Upper lobe of left lung (tissue), 4 donors: Measurements from ENCODE around the gene TLR4.

Experiments used
- EP300 ChIP-seq, 4 donors: sonication (generic); formaldehyde crosslinking; IDR thresholded peaks; one replicate each; pipeline ENCODE4 v1.5.1; 2017; ENCODE audit warnings: antibody characterized with exemption in 4 of 4, control low read depth in 2 of 4
- POLR2AphosphoS5 ChIP-seq, 2 donors: sonication (generic); formaldehyde crosslinking; IDR thresholded peaks; one replicate each; pipeline ENCODE4 v1.5.1; 2017; ENCODE audit warnings: antibody characterized with exemption in 2 of 2
- TF ChIP-seq, protein P1 (sequence below), 6 experiments: fragments of 450-650 bp in 4 of 6; fragments of 200-600 bp in 2 of 6; sonication (generic) in 2 of 6; IDR thresholded peaks; one replicate each; pipeline ENCODE4 v1.5.1; 2016 to 2019; ENCODE audit warnings: antibody characterized with exemption in 6 of 6

DNA sequence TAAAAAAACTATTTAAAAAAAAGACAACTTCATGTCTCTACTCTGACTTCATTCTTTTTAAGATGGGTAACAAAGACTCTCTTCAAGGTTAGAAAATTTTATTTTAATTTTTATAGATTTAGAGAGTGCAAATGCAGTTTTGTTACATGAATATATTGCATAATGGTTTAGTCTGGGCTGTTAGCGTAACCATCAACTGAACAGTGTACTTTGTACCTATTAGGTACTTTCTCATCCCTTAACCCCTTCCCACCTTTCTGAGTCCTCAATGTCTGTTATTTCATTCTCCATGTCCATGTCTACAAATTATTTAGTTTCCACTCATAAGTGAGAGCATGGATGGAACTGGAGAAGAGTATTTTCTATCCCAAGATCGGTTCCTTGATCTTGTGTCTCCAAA, 16.8 kb downstream of the TLR4 start:
- no peak for TF ChIP-seq POLR2AphosphoS5 (IDR thresholded peaks at IDR 0.05)
- TF ChIP-seq, protein P1, sequence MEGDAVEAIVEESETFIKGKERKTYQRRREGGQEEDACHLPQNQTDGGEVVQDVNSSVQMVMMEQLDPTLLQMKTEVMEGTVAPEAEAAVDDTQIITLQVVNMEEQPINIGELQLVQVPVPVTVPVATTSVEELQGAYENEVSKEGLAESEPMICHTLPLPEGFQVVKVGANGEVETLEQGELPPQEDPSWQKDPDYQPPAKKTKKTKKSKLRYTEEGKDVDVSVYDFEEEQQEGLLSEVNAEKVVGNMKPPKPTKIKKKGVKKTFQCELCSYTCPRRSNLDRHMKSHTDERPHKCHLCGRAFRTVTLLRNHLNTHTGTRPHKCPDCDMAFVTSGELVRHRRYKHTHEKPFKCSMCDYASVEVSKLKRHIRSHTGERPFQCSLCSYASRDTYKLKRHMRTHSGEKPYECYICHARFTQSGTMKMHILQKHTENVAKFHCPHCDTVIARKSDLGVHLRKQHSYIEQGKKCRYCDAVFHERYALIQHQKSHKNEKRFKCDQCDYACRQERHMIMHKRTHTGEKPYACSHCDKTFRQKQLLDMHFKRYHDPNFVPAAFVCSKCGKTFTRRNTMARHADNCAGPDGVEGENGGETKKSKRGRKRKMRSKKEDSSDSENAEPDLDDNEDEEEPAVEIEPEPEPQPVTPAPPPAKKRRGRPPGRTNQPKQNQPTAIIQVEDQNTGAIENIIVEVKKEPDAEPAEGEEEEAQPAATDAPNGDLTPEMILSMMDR (IDR thresholded peaks at IDR 0.05), result no peak
- no peak for TF ChIP-seq EP300 (IDR thresholded peaks at IDR 0.05)
